ENCODE measurements around the gene OR52N5. TPM values are rescaled to one million over a fixed set of nuclear protein-coding genes. Genes with fewer than 3 reads are reported as not detected.

OR52N5 gene
- polyA plus RNA-seq (2012; ENCODE audit: insufficient read depth, insufficient read length, low read depth), result not detected

GRCh38 chr11:5783255-5783654 is at the start of gene OR52N5:
TSS of gene OR52N5 (minus strand) at chr11:5783355. CDS start at chr11:5778634, 4,721 bp downstream.
- Histone ChIP-seq H3K36me3 (no peaks in the 10 kb centered on the region), H3K9me3 (no peaks in the 10 kb centered on the region), H3K27me3 (no peaks in the 10 kb centered on the region), H3K4me1 (no peaks in the 10 kb centered on the region), H3K4me3 (ENCODE audit: low read depth, low read length) (no peak within 1 kb of the TSS)
- DNase-seq, result no peak
- TF ChIP-seq CTCF (IDR thresholded peaks at IDR 0.05; ENCODE audit: low read depth, low read length), result no peak

- DNase-seq, result no peak
- Histone ChIP-seq H3K27me3 (no peaks in the 10 kb centered on the region), H3K4me1 (no peaks in the 10 kb centered on the region), H3K9me3 (no peaks in the 10 kb centered on the region), H3K36me3 (no peaks in the 10 kb centered on the region), H3K4me3 (ENCODE audit: low read depth, low read length) (no peak overlapping the region)
- no peak for TF ChIP-seq CTCF (IDR thresholded peaks at IDR 0.05; ENCODE audit: low read depth, low read length)
Observed at GRCh38 chr11:5831196-5831829, 48.2 kb upstream of the OR52N5 start.

GRCh38 chr11:5818245-5818886 is 35.2 kb upstream of the OR52N5 start:
- no peak for DNase-seq
- H3K9me3 ChIP-seq, result no peaks in the 10 kb centered on the region
- no peak for TF ChIP-seq CTCF (IDR thresholded peaks at IDR 0.05; ENCODE audit: low read depth, low read length)
- no peak overlapping the region for H3K4me3 ChIP-seq (ENCODE audit: low read depth, low read length)
- H3K4me1 ChIP-seq, result no peaks in the 10 kb centered on the region
- no peaks in the 10 kb centered on the region for H3K27me3 ChIP-seq
- H3K36me3 ChIP-seq, result no peaks in the 10 kb centered on the region

- Histone ChIP-seq H3K9me3 (no peaks in the 10 kb centered on the region), H3K4me3 (ENCODE audit: low read depth, low read length) (no peak overlapping the region), H3K36me3 (no peaks in the 10 kb centered on the region), H3K27me3 (no peaks in the 10 kb centered on the region), H3K4me1 (no peaks in the 10 kb centered on the region)
- no peak for DNase-seq
- no peak for TF ChIP-seq CTCF (IDR thresholded peaks at IDR 0.05; ENCODE audit: low read depth, low read length)
Observed at GRCh38 chr11:5815534-5815933, 32.4 kb upstream of the OR52N5 start.

GRCh38 chr11:5809905-5810795 is 27.0 kb upstream of the OR52N5 start:
- no peak for DNase-seq
- H3K4me1 ChIP-seq, result no peaks in the 10 kb centered on the region

More at GRCh38 chr11:5809905-5810795, 27.0 kb upstream of the OR52N5 start:
- no peaks in the 10 kb centered on the region for H3K36me3 ChIP-seq
- H3K4me3 ChIP-seq (ENCODE audit: low read depth, low read length), result no peak overlapping the region
- TF ChIP-seq CTCF (IDR thresholded peaks at IDR 0.05; ENCODE audit: low read depth, low read length), result no peak
- H3K27me3 ChIP-seq, result no peaks in the 10 kb centered on the region
- H3K9me3 ChIP-seq, result no peaks in the 10 kb centered on the region

Measured in BE2C (cell line).